ENCODE results near the gene AKR7A2. TPM values are rescaled to one million over a fixed set of nuclear protein-coding genes. Genes with fewer than 3 reads are reported as not detected.

Gene AKR7A2
- total and polyA plus RNA-seq, 9 of the 15 experiments (the other 6 are each of a cell fraction or from before 2014, with no cell fraction given) = 2.0 to 78.4 (median 49.4) TPM

GRCh38 chr1:19325958-19326747 lies 14.2 kb upstream of the AKR7A2 start:
- Histone ChIP-seq H4K20me1 (replicated peaks; ENCODE audit: control insufficient read depth, insufficient read depth, low read length) (peaks cover 30% of the 10 kb centered on the region), H3K36me3 (ENCODE audit: control insufficient read depth, insufficient read depth, low read length) (peaks cover 62% of the 10 kb centered on the region; the same call in 2 of the 3 replicates), H3K27me3 (ENCODE audit: control insufficient read depth in 2 of 2, insufficient read depth in 2 of 2, low read length in 2 of 2) (no peaks in the 10 kb centered on the region), H2AFZ (ENCODE audit: low read depth, low read length) (no peak overlapping the region), H3K9ac (ENCODE audit: insufficient read depth in 1 of 2, low read depth in 2 of 2, low read length in 2 of 2) (peak overlapping the region; percentile 46 to 88), H3K4me1 (replicated peaks in 1 of 2; ENCODE audit: control insufficient read depth in 2 of 2, insufficient read depth in 2 of 2, low read length in 2 of 2) (peaks cover 16 to 42% of the 10 kb centered on the region in 2 experiments), H3K27ac (ENCODE audit: extremely low read depth, low read depth, low read length) (peak overlapping the region; percentile 82), H3K9me3 (replicated peaks; ENCODE audit: control insufficient read depth, insufficient read depth, low read depth, low read length) (no peaks in the 10 kb centered on the region), H3K79me2 (ENCODE audit: control insufficient read depth, insufficient read depth, low read length) (no peaks in the 10 kb centered on the region), H3K9me1 (ENCODE audit: control insufficient read depth, insufficient read depth, low read length) (peaks cover 20% of the 10 kb centered on the region), H3K4me3 (no peak overlapping the region), H3K4me2 (ENCODE audit: insufficient read depth, low read length) (peak overlapping the region; percentile 58)
- peak in 2 of 4 experiments; percentile 46 to 53 for DNase-seq (ENCODE audit: extremely low read depth in 1 of 4, low spot score in 3 of 4)
- CTCF ChIA-PET (ENCODE audit: low intra/inter-chr PET ratio) = no interaction called here
- BruUV-seq (replicated peaks) = no TSS peak
- intact Hi-C loops (cut with micrococcal nuclease) (no loop called here), in situ Hi-C loops (cut with MboI) (no loop called here)
- no peak for ATAC-seq
- POLR2A ChIA-PET = interaction anchor here (0.5 to 1.8 kb wide), 4 partner anchors 10 to 512 kb away, joined by 3 to 10 read pairs (median 4); no protein-coding TSS in a partner anchor
- 72% methylated on average over 30 of the region's 32 CpGs for WGBS (ENCODE audit: insufficient coverage, low coverage, missing lambda C conversion rate)
- no peak for FAIRE-seq
- TF ChIP-seq E2F5 (CRISPR knock-in tag; IDR thresholded peaks at IDR 0.05) (no peak; the same call in 1 of the 2 replicates), CREM (IDR thresholded peaks at IDR 0.05; ENCODE audit: low read depth) (no peak), SMARCA5 (IDR thresholded peaks at IDR 0.05) (peak; percentile 97), ZNF316 (IDR thresholded peaks at IDR 0.05) (peak; percentile 63; the same call in 1 of the 2 replicates), HSF4 (CRISPR knock-in tag; IDR thresholded peaks at IDR 0.05; ENCODE audit: borderline replicate concordance) (no peak), MAX (CRISPR knock-in tag; IDR thresholded peaks at IDR 0.05) (peak; percentile 29; the same call in 1 of the 2 replicates), HEY1 (CRISPR knock-in tag; IDR thresholded peaks at IDR 0.05; ENCODE audit: borderline replicate concordance) (0 out of 2 replicates have a peak, but pooled peaks have one; percentile 52), IRF2 (CRISPR knock-in tag; IDR thresholded peaks at IDR 0.05) (0 out of 2 replicates have a peak, but pooled peaks have one; percentile 23), CEBPB (tag; IDR thresholded peaks at IDR 0.05) (no peak), MBD1 (CRISPR knock-in tag; IDR thresholded peaks at IDR 0.05) (0 out of 2 replicates have a peak, but pooled peaks have one; percentile 37), FOXO4 (CRISPR knock-in tag; IDR thresholded peaks at IDR 0.05) (no peak), ZFP36 (IDR thresholded peaks at IDR 0.05; ENCODE audit: low read depth, low read length, partially characterized antibody) (peak; percentile 92), TOE1 (IDR thresholded peaks at IDR 0.05; ENCODE audit: borderline replicate concordance) (0 out of 2 replicates have a peak, but pooled peaks have one; percentile 10), TOE1 (CRISPR knock-in tag; IDR thresholded peaks at IDR 0.05; ENCODE audit: borderline replicate concordance, low read depth) (no peak), RB1 (IDR thresholded peaks at IDR 0.05; ENCODE audit: low read depth) (0 out of 2 replicates have a peak, but pooled peaks have one; percentile 26), DACH1 (IDR thresholded peaks at IDR 0.05; ENCODE audit: partially characterized antibody) (peak; percentile 23)

Data from K562 (cell line).